OCI-LY1 (cell line): ENCODE measurements around the gene FGF9.

Experiments
- H2AFZ ChIP-seq: fragments of 200-600 bp; sonication (generic), shearing (Covaris generic); 2 replicates; pipeline ENCODE4 v1.6.0; 2014; ENCODE audit warnings: antibody characterized with exemption, mild to moderate bottlenecking, low read length
- H3F3A ChIP-seq: fragments of 200-600 bp; sonication (generic), shearing (Covaris generic); 2 replicates; pipeline ENCODE4 v1.6.0; 2014; ENCODE audit warnings: mild to moderate bottlenecking, antibody characterized with exemption, low read length, moderate library complexity; ENCODE audit not compliant: insufficient read depth
- H3K27ac ChIP-seq: fragments of 200-600 bp; sonication (generic); 2 replicates; pipeline ENCODE4 v1.5.1; 2014; ENCODE audit warnings: low read length, mixed run types, mild to moderate bottlenecking, low read depth; ENCODE audit not compliant: poor library complexity, severe bottlenecking
- H3K27me3 ChIP-seq: fragments of 200-600 bp; sonication (generic); 2 replicates; pipeline ENCODE4 v1.6.0; 2014; ENCODE audit warnings: antibody characterized with exemption, mild to moderate bottlenecking, low read length, moderate library complexity; ENCODE audit not compliant: insufficient read depth
- H3K36me3 ChIP-seq: fragments of 200-600 bp; sonication (generic); 2 replicates; pipeline ENCODE4 v1.6.1; 2014; ENCODE audit warnings: mild to moderate bottlenecking, antibody characterized with exemption, low read length, moderate library complexity, mixed read lengths; ENCODE audit not compliant: insufficient read depth
- H3K4me1 ChIP-seq: fragments of 200-600 bp; sonication (generic); 2 replicates; pipeline ENCODE4 v1.5.1; 2014; ENCODE audit warnings: mild to moderate bottlenecking, low read length, moderate library complexity; ENCODE audit not compliant: insufficient read depth, severe bottlenecking
- H3K4me2 ChIP-seq: fragments of 200-600 bp; sonication (generic), shearing (Covaris generic); 2 replicates; pipeline ENCODE4 v1.6.1; 2014; ENCODE audit warnings: low read length
- H3K4me3 ChIP-seq: fragments of 200-600 bp; sonication (generic); 2 replicates; pipeline ENCODE4 v1.5.1; 2014; ENCODE audit warnings: low read length, low read depth, mild to moderate bottlenecking, mixed read lengths; ENCODE audit not compliant: poor library complexity, severe bottlenecking
- H3K79me2 ChIP-seq: fragments of 200-600 bp; shearing (Covaris generic); 2 replicates; pipeline ENCODE4 v1.6.1; 2016; ENCODE audit warnings: mixed run types, low read length, mixed read lengths; ENCODE audit not compliant: insufficient read depth
- H3K9ac ChIP-seq: fragments of 200-600 bp; sonication (generic), shearing (Covaris generic); 2 replicates; pipeline ENCODE4 v1.6.1; 2014; ENCODE audit warnings: mild to moderate bottlenecking, low read length, mixed read lengths
- H3K9me2 ChIP-seq: fragments of 200-600 bp; sonication (generic), shearing (Covaris generic); 2 replicates; pipeline ENCODE4 v1.6.1; 2014; ENCODE audit warnings: low read depth, mild to moderate bottlenecking, low read length, mixed read lengths
- H3K9me3 ChIP-seq: fragments of 200-600 bp; shearing (Covaris generic); 2 replicates; pipeline ENCODE4 v1.6.1; 2014; ENCODE audit warnings: low read length, mixed read lengths
- H4K20me1 ChIP-seq: fragments of 200-600 bp; sonication (generic), shearing (Covaris generic); 2 replicates; pipeline ENCODE4 v1.6.0; 2016; ENCODE audit warnings: mild to moderate bottlenecking, low read length; ENCODE audit not compliant: insufficient read depth
- EZH2 ChIP-seq: fragments of 200-600 bp; sonication (generic), shearing (Covaris generic); IDR thresholded peaks from 2 replicates; pipeline ENCODE4 v1.8.0; 2017; ENCODE audit warnings: borderline replicate concordance, mixed run types, mild to moderate bottlenecking, antibody characterized with exemption, low read length, moderate library complexity, mixed read lengths
- TF ChIP-seq, protein P1 (sequence below): fragments of 200-600 bp; sonication (generic), shearing (Covaris generic); IDR thresholded peaks from 2 replicates; pipeline ENCODE4 v1.5.1; 2017; ENCODE audit warnings: mild to moderate bottlenecking, antibody characterized with exemption, low read length, moderate library complexity, mixed read lengths

Gene FGF9

GRCh38 chr13:21639561-21639960 is 31.3 kb upstream of the FGF9 start:
- Histone ChIP-seq H3K4me1 (no peaks in the 10 kb centered on the region), H3K27ac (no peak overlapping the region), H4K20me1 (no peaks in the 10 kb centered on the region), H3K4me2 (no peak overlapping the region), H3K9ac (no peak overlapping the region), H3K27me3 (peaks cover 4% of the 10 kb centered on the region; the same call in 1 of the 2 replicates), H3K4me3 (no peak overlapping the region), H3K79me2 (no peaks in the 10 kb centered on the region), H3K9me3 (no peaks in the 10 kb centered on the region), H2AFZ (no peak overlapping the region), H3K36me3 (no peaks in the 10 kb centered on the region), H3K9me2 (no peaks in the 10 kb centered on the region), H3F3A (no peaks in the 10 kb centered on the region)
- no peak for TF ChIP-seq EZH2
- TF ChIP-seq, protein P1, sequence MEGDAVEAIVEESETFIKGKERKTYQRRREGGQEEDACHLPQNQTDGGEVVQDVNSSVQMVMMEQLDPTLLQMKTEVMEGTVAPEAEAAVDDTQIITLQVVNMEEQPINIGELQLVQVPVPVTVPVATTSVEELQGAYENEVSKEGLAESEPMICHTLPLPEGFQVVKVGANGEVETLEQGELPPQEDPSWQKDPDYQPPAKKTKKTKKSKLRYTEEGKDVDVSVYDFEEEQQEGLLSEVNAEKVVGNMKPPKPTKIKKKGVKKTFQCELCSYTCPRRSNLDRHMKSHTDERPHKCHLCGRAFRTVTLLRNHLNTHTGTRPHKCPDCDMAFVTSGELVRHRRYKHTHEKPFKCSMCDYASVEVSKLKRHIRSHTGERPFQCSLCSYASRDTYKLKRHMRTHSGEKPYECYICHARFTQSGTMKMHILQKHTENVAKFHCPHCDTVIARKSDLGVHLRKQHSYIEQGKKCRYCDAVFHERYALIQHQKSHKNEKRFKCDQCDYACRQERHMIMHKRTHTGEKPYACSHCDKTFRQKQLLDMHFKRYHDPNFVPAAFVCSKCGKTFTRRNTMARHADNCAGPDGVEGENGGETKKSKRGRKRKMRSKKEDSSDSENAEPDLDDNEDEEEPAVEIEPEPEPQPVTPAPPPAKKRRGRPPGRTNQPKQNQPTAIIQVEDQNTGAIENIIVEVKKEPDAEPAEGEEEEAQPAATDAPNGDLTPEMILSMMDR = no peak

- Histone ChIP-seq H3K9me2 (no peaks in the 10 kb centered on the region), H4K20me1 (no peaks in the 10 kb centered on the region), H3K27me3 (peaks cover 4% of the 10 kb centered on the region; the same call in 1 of the 2 replicates), H3K4me2 (no peak overlapping the region), H2AFZ (no peak overlapping the region), H3K9me3 (no peaks in the 10 kb centered on the region), H3K9ac (no peak overlapping the region), H3F3A (no peaks in the 10 kb centered on the region), H3K4me1 (no peaks in the 10 kb centered on the region), H3K79me2 (no peaks in the 10 kb centered on the region), H3K27ac (no peak overlapping the region), H3K36me3 (no peaks in the 10 kb centered on the region), H3K4me3 (no peak overlapping the region)
- TF ChIP-seq EZH2 = no peak
- TF ChIP-seq, protein P1 = no peak
Measured at GRCh38 chr13:21641629-21642028, 29.2 kb upstream of the FGF9 start.

DNA sequence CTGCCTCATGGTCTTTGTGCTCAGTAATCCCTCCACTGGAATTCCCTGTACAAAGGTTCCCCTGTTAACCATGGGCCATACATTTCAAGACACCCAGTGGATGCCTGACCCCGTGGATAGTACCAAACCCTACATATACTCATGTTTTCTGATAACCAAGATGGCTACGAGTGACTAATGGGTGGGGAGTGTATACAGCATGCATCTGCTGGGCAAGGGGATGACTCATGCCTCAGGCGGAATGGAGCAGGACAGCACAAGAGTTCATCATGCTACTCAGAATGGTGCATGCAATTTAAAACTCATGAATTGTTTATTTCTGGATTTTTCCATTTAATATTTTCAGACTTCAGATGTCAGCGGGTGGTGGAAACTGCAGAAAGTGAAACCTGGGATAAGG is 13.3 kb upstream of the FGF9 start:
- TF ChIP-seq, protein P1 = no peak
- no peak for TF ChIP-seq EZH2
- H3K27ac ChIP-seq = no peak overlapping the region
- no peaks in the 10 kb centered on the region for H3K4me1 ChIP-seq
- no peak overlapping the region for H3K4me2 ChIP-seq
- no peaks in the 10 kb centered on the region for H3K36me3 ChIP-seq
- H3F3A ChIP-seq = no peaks in the 10 kb centered on the region
- no peaks in the 10 kb centered on the region for H4K20me1 ChIP-seq
- H3K27me3 ChIP-seq = no peaks in the 10 kb centered on the region
- no peak overlapping the region for H2AFZ ChIP-seq
- H3K9ac ChIP-seq = no peak overlapping the region
- no peak overlapping the region for H3K4me3 ChIP-seq
- no peaks in the 10 kb centered on the region for H3K9me2 ChIP-seq
- H3K79me2 ChIP-seq = no peaks in the 10 kb centered on the region
- no peaks in the 10 kb centered on the region; the same call in 1 of the 2 replicates for H3K9me3 ChIP-seq
